Heart left ventricle (tissue), 13 donors: ENCODE data around the gene ANGPTL8.

Experiments used
- POLR2A ChIP-seq, 2 donors: fragments of 450-650 bp; IDR thresholded peaks; one replicate each; pipeline ENCODE4 v1.6.1; 2017; ENCODE audit warnings: antibody characterized with exemption in 2 of 2, mild to moderate bottlenecking in 2 of 2, moderate library complexity in 2 of 2
- TF ChIP-seq, protein P1 (sequence below), 12 donors: fragments of 200-600 bp; sonication (generic) in 4 of 12; IDR thresholded peaks; one replicate each; pipeline versions ENCODE4 v1.5.0 to v1.8.0; 2018 to 2022; ENCODE audit warnings: antibody characterized with exemption in 12 of 12, mild to moderate bottlenecking in 5 of 12
- donor health status: ischemic (EF 13 %, LVEDD 7.1; RV severe dilation, severe dysfunction).
- donor health status: DM: no; HTN: yes; CAD: no.
- donor health status: DM: no; HTN: no; CAD: no.
- donor health status: ischemic (EF 25% LVEDD 6.9; RV normal size, moderate dysfunction).
- donor health status: ischemic (EF 25% LVEDD 5.7; RV mildly dilated, moderate dysfunction).
- donor health status: ischemic (EF 35%, LVEDD 5.7; RV mildly dilated, moderate dysfunction).
- donor health status: nonischemic (EF 11% LVEDD 7.7; RV severe dilation, severe dysfunction).
- donor health status: DM: yes; HTN: yes; CAD: no.
- donor health status: PGD.
- donor health status: ischemic (EF 29% LVEDD 5.4; RV normal size, mild dysfunction).
- donor health status: nonischemic (EF 23%, LVEDD 6.1; RV moderate dilation, normal function).

DNA sequence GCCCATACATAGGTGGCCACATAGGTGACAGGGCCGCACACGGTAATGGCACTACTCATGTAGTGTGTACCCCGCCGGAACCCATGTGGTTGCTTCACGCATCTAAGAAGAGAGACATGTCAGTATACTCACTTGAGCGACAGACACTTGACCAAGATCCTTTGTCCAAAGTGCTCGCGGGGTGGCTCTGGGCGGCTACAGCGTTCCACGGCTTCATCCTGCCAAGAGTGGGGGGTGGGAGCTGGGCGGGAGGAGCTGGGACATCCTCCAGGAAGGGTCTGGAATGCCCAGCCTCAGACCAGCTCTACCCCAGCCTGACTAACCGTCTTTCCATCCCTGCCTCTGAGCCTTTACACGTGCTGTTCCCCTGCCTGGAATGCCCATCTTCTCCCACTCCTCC is 8.5 kb downstream of the ANGPTL8 start:
- TF ChIP-seq, protein P1, sequence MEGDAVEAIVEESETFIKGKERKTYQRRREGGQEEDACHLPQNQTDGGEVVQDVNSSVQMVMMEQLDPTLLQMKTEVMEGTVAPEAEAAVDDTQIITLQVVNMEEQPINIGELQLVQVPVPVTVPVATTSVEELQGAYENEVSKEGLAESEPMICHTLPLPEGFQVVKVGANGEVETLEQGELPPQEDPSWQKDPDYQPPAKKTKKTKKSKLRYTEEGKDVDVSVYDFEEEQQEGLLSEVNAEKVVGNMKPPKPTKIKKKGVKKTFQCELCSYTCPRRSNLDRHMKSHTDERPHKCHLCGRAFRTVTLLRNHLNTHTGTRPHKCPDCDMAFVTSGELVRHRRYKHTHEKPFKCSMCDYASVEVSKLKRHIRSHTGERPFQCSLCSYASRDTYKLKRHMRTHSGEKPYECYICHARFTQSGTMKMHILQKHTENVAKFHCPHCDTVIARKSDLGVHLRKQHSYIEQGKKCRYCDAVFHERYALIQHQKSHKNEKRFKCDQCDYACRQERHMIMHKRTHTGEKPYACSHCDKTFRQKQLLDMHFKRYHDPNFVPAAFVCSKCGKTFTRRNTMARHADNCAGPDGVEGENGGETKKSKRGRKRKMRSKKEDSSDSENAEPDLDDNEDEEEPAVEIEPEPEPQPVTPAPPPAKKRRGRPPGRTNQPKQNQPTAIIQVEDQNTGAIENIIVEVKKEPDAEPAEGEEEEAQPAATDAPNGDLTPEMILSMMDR (IDR thresholded peaks at IDR 0.05) = no peak
- no peak for TF ChIP-seq POLR2A (IDR thresholded peaks at IDR 0.05)
